ENCODE measurements around the gene VDR. TPM values are rescaled to one million over a fixed set of nuclear protein-coding genes. Genes with fewer than 3 reads are reported as not detected.

VDR gene
- total and polyA plus RNA-seq, 2 experiments from 2014 or later: 23.9 to 30.5 TPM

DNA sequence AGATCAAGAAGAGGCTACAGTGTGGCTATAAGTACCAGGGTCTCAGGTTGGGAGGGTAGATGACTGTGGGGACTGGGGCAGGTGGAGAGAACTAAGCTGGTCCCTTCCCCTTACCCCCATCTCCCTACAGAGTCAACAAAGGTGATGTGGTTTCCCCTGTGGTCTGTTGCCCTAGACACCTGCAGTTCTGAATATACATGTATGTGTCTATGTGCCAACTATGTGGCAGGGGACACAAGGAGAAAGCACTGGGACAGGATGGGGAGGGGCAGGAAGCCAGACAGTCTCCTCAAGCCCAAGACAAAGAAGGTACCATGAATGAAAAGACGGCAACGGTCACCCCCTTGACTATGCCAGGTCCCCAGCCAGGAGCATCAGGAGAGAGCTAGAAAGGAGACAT is 80.6 kb downstream of the VDR start:
- no peaks in the 10 kb centered on the region for H3K9me2 ChIP-seq (ENCODE audit: insufficient read depth)
- H3K4me1 ChIP-seq (ENCODE audit: insufficient read depth): peaks cover 78% of the 10 kb centered on the region
- no peak for DNase-seq
- TF ChIP-seq EZH2 (IDR thresholded peaks at IDR 0.05; ENCODE audit: insufficient read depth, poor library complexity, severe bottlenecking) (no peak), EZH2phosphoT487 (IDR thresholded peaks at IDR 0.05; ENCODE audit: insufficient read depth, low read depth) (no peak)
- 46 to 63% methylated on average over 2 of the region's 2 CpGs for WGBS, 2 experiments (ENCODE audit: low coverage in 1 of 2, low lambda C conversion rate in 2 of 2, missing lambda C conversion rate in 2 of 2)
- peak overlapping the region; percentile 29; the same call in 1 of the 2 replicates for H3K27ac ChIP-seq
- H3K9me3 ChIP-seq (ENCODE audit: low read depth): no peaks in the 10 kb centered on the region
- no peaks in the 10 kb centered on the region for H3K27me3 ChIP-seq (replicated peaks; ENCODE audit: insufficient read depth)
- peaks cover 49% of the 10 kb centered on the region for H3F3A ChIP-seq (ENCODE audit: insufficient read depth)
- H3K4me3 ChIP-seq: no peak overlapping the region
- H4K20me1 ChIP-seq (ENCODE audit: insufficient read depth): no peaks in the 10 kb centered on the region
- in situ Hi-C loops (cut with MboI): no loop called here
- H3K36me3 ChIP-seq (ENCODE audit: low read depth): no peaks in the 10 kb centered on the region
- H3K79me2 ChIP-seq (ENCODE audit: insufficient read depth): peaks cover 7% of the 10 kb centered on the region
- no peak overlapping the region for H3K9ac ChIP-seq
- H3K4me2 ChIP-seq (ENCODE audit: unreplicated experiment): no peak overlapping the region
- no peak overlapping the region for H2AFZ ChIP-seq

DNA sequence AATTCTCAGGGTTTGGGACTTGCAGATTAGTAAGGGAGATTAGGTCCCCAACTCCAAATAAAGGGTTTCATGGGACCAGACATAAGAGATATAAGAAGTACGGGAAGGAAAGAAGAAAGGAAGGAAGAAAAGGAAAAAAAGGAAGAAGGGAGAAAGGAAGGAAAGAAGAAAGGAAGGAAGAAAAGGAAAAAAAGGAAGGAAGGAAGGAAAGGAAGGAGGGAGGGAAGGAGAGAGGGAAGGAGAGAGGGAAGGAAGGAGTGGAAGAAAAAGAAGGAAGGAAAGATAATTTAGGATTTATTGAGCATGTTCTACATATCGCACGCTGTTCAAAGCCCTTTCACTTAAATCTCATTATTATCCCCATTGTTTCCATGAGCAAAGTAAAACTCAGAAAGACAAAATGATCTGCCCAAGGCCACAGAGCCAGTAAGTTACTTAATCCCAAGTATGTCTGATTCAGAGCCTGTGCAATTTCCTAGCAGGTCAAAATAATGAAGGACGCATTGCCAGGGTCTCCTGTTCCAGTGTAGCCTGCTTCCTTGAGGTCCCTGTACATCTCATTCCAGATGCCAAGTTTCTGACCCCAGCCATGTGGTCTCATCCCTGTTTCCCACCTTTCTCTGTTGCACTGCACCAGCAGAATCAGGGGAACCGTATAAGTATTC is 81.2 kb downstream of the VDR start:
- H3K36me3 ChIP-seq (ENCODE audit: low read depth): no peaks in the 10 kb centered on the region
- peak; percentile 65 for DNase-seq
- peak overlapping the region; percentile 29 for H3K27ac ChIP-seq
- no peaks in the 10 kb centered on the region for H3K9me2 ChIP-seq (ENCODE audit: insufficient read depth)
- in situ Hi-C loops (cut with MboI): no loop called here
- H3K79me2 ChIP-seq (ENCODE audit: insufficient read depth): peaks cover 13% of the 10 kb centered on the region
- WGBS, 2 experiments (ENCODE audit: low coverage in 1 of 2, low lambda C conversion rate in 2 of 2, missing lambda C conversion rate in 2 of 2): 76 to 80% methylated on average over 5 of the region's 5 CpGs
- no peak overlapping the region for H3K9ac ChIP-seq
- H3F3A ChIP-seq (ENCODE audit: insufficient read depth): peaks cover 49% of the 10 kb centered on the region
- no peaks in the 10 kb centered on the region for H4K20me1 ChIP-seq (ENCODE audit: insufficient read depth)
- no peak overlapping the region for H3K4me2 ChIP-seq (ENCODE audit: unreplicated experiment)
- H3K9me3 ChIP-seq (ENCODE audit: low read depth): no peaks in the 10 kb centered on the region
- H3K27me3 ChIP-seq (replicated peaks; ENCODE audit: insufficient read depth): no peaks in the 10 kb centered on the region
- no peak overlapping the region for H2AFZ ChIP-seq
- TF ChIP-seq EZH2phosphoT487 (IDR thresholded peaks at IDR 0.05; ENCODE audit: insufficient read depth, low read depth) (no peak), EZH2 (IDR thresholded peaks at IDR 0.05; ENCODE audit: insufficient read depth, poor library complexity, severe bottlenecking) (no peak)
- no peak overlapping the region for H3K4me3 ChIP-seq
- peaks cover 74% of the 10 kb centered on the region for H3K4me1 ChIP-seq (ENCODE audit: insufficient read depth)

- no peaks in the 10 kb centered on the region for H3K27me3 ChIP-seq (replicated peaks; ENCODE audit: insufficient read depth)
- no peak overlapping the region for H3K4me3 ChIP-seq
- WGBS, 2 experiments (ENCODE audit: low coverage in 1 of 2, low lambda C conversion rate in 2 of 2, missing lambda C conversion rate in 2 of 2): 94 to 98% methylated on average over 3 of the region's 3 CpGs
- no peaks in the 10 kb centered on the region for H3K36me3 ChIP-seq (ENCODE audit: low read depth)
- no peaks in the 10 kb centered on the region for H3K9me2 ChIP-seq (ENCODE audit: insufficient read depth)
- H3K4me1 ChIP-seq (ENCODE audit: insufficient read depth): peaks cover 71% of the 10 kb centered on the region
- in situ Hi-C loops (cut with MboI): no loop called here
- H3K9ac ChIP-seq: no peak overlapping the region
- no peak overlapping the region for H3K4me2 ChIP-seq (ENCODE audit: unreplicated experiment)
- DNase-seq: no peak
- no peaks in the 10 kb centered on the region for H4K20me1 ChIP-seq (ENCODE audit: insufficient read depth)
- peaks cover 20% of the 10 kb centered on the region for H3K79me2 ChIP-seq (ENCODE audit: insufficient read depth)
- TF ChIP-seq EZH2 (IDR thresholded peaks at IDR 0.05; ENCODE audit: insufficient read depth, poor library complexity, severe bottlenecking) (no peak), EZH2phosphoT487 (IDR thresholded peaks at IDR 0.05; ENCODE audit: insufficient read depth, low read depth) (no peak)
- H3K27ac ChIP-seq: peak overlapping the region; percentile 99; the same call in 1 of the 2 replicates
- H2AFZ ChIP-seq: no peak overlapping the region
- H3K9me3 ChIP-seq (ENCODE audit: low read depth): no peaks in the 10 kb centered on the region
- peaks cover 47% of the 10 kb centered on the region for H3F3A ChIP-seq (ENCODE audit: insufficient read depth)
Measured at GRCh38 chr12:47822863-47823262, 81.9 kb downstream of the VDR start.

- Histone ChIP-seq H3K9ac (no peak overlapping the region), H3F3A (ENCODE audit: insufficient read depth) (peaks cover 50% of the 10 kb centered on the region), H3K9me3 (ENCODE audit: low read depth) (no peaks in the 10 kb centered on the region), H3K27me3 (replicated peaks; ENCODE audit: insufficient read depth) (no peaks in the 10 kb centered on the region), H3K36me3 (ENCODE audit: low read depth) (no peaks in the 10 kb centered on the region), H3K4me3 (no peak overlapping the region), H2AFZ (no peak overlapping the region), H3K79me2 (ENCODE audit: insufficient read depth) (peaks cover 25% of the 10 kb centered on the region), H3K4me2 (ENCODE audit: unreplicated experiment) (no peak overlapping the region), H3K4me1 (ENCODE audit: insufficient read depth) (peaks cover 70% of the 10 kb centered on the region), H3K27ac (peak overlapping the region; percentile 99), H4K20me1 (ENCODE audit: insufficient read depth) (no peaks in the 10 kb centered on the region), H3K9me2 (ENCODE audit: insufficient read depth) (no peaks in the 10 kb centered on the region)
- no peak for DNase-seq
- no peak for TF ChIP-seq EZH2 (IDR thresholded peaks at IDR 0.05; ENCODE audit: insufficient read depth, poor library complexity, severe bottlenecking)
- no peak for TF ChIP-seq EZH2phosphoT487 (IDR thresholded peaks at IDR 0.05; ENCODE audit: insufficient read depth, low read depth)
- WGBS, 2 experiments (ENCODE audit: low coverage in 1 of 2, low lambda C conversion rate in 2 of 2, missing lambda C conversion rate in 2 of 2): 31 to 37% methylated on average over 2 of the region's 2 CpGs
- in situ Hi-C loops (cut with MboI): no loop called here
Measured at GRCh38 chr12:47822401-47822800, 82.4 kb downstream of the VDR start.

Measured in GM23248 (cell line).